Measurements from ENCODE around the gene PRRT3. TPM values are rescaled to one million over a fixed set of nuclear protein-coding genes. Genes with fewer than 3 reads are reported as not detected.

The PRRT3 gene
- total RNA-seq, 1 experiment from 2014 or later = 19.5 TPM

DNA sequence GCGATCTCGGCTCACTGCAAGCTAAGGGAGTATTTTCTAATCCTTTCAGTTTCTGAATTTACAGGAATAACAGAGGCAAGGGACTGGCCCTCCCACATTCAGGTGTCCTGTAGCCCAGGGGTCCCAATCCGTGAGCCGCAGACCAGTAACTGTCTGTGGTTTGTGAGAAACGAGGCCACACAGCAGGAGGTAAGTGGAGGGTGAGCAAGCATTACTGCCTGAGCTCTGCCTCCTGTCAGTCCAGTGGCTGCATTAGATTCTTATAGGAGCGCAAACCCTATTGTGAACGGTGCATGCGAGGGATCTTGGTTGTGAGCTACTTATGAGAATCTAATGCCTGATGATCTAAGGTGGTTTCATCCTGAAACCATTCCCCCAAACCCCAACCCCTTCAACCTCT lies 40.3 kb downstream of the PRRT3 start:
- H2BK120ac ChIP-seq (ENCODE audit: low read depth, low read length, poor library complexity, severe bottlenecking) = no peak overlapping the region
- peaks cover 12 to 19% of the 10 kb centered on the region in 2 experiments for H3K4me1 Mint-ChIP-seq
- TF ChIP-seq, protein P1, sequence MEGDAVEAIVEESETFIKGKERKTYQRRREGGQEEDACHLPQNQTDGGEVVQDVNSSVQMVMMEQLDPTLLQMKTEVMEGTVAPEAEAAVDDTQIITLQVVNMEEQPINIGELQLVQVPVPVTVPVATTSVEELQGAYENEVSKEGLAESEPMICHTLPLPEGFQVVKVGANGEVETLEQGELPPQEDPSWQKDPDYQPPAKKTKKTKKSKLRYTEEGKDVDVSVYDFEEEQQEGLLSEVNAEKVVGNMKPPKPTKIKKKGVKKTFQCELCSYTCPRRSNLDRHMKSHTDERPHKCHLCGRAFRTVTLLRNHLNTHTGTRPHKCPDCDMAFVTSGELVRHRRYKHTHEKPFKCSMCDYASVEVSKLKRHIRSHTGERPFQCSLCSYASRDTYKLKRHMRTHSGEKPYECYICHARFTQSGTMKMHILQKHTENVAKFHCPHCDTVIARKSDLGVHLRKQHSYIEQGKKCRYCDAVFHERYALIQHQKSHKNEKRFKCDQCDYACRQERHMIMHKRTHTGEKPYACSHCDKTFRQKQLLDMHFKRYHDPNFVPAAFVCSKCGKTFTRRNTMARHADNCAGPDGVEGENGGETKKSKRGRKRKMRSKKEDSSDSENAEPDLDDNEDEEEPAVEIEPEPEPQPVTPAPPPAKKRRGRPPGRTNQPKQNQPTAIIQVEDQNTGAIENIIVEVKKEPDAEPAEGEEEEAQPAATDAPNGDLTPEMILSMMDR (conservative IDR thresholded peaks at IDR 0.05) = no peak
- no peak overlapping the region for H3K9ac ChIP-seq (ENCODE audit: extremely low read depth, insufficient read length, low read length)
- H3K36me3 Mint-ChIP-seq (ENCODE audit: insufficient read depth in 1 of 3, low read depth in 3 of 3) = peaks cover 0 to 5% (median 0%) of the 10 kb centered on the region in 3 experiments; a peak in 1 of 7 replicates
- no peak overlapping the region for H3K18ac ChIP-seq (ENCODE audit: insufficient read length, low read depth, low read length)
- H2AFZ ChIP-seq (ENCODE audit: low read length) = no peak overlapping the region
- no peak overlapping the region for H3K56ac ChIP-seq (ENCODE audit: insufficient read length, low read depth, low read length)
- no peak overlapping the region for H3K4ac ChIP-seq (ENCODE audit: low read depth, low read length)
- no peak overlapping the region for H2BK15ac ChIP-seq (ENCODE audit: low read depth, low read length)
- no peak overlapping the region for H2BK12ac ChIP-seq (ENCODE audit: insufficient read length, low read depth, low read length)
- H3K4me1 ChIP-seq (ENCODE audit: insufficient read depth, low read length) = peaks cover 4% of the 10 kb centered on the region; the same call in 1 of the 2 replicates
- WGBS (ENCODE audit: extremely low coverage, insufficient read length, low lambda C conversion rate) = no CpG with 5 or more reads among the region's 8 CpGs
- no peak overlapping the region for H3K4me2 ChIP-seq (ENCODE audit: insufficient read depth, insufficient read length, low read length)
- no peak overlapping the region for H3K27ac Mint-ChIP-seq
- H3K4me3 Mint-ChIP-seq = no peak overlapping the region
- H3K9me3 ChIP-seq (ENCODE audit: control insufficient read depth, low read depth, low read length) = no peaks in the 10 kb centered on the region
- peaks cover 17% of the 10 kb centered on the region for H3K27me3 Mint-ChIP-seq (ENCODE audit: low read depth)
- H3K9me3 Mint-ChIP-seq = no peaks in the 10 kb centered on the region; a peak in 2 of 5 replicates
- no peaks in the 10 kb centered on the region; the same call in 1 of the 2 replicates for H3K27me3 ChIP-seq (ENCODE audit: insufficient read depth, low read length)
- peaks cover 15% of the 10 kb centered on the region for H3K23me2 ChIP-seq (ENCODE audit: insufficient read length, low read depth, low read length, poor library complexity, severe bottlenecking)
- H3K23ac ChIP-seq (ENCODE audit: insufficient read length, low read depth, low read length) = no peak overlapping the region
- no peak overlapping the region for H4K8ac ChIP-seq (replicated peaks; ENCODE audit: insufficient read length, low read depth, low read length)
- H3K14ac ChIP-seq (ENCODE audit: insufficient read depth, low read length) = no peak overlapping the region
- H4K91ac ChIP-seq (ENCODE audit: insufficient read length, low read depth, low read length) = no peak overlapping the region
- H2BK20ac ChIP-seq (ENCODE audit: low read depth, low read length, poor library complexity, severe bottlenecking) = no peak overlapping the region
- no peaks in the 10 kb centered on the region for H3K79me2 ChIP-seq (ENCODE audit: insufficient read depth, low read length)
- no peak overlapping the region for H3T11ph ChIP-seq (ENCODE audit: low read length)
- H2BK5ac ChIP-seq (ENCODE audit: insufficient read length, low read length) = no peak overlapping the region
- H3K79me1 ChIP-seq (ENCODE audit: insufficient read depth, low read depth, low read length, poor library complexity, severe bottlenecking) = no peaks in the 10 kb centered on the region
- no peak overlapping the region for H4K5ac ChIP-seq (ENCODE audit: insufficient read length, low read depth, low read length)
- no peaks in the 10 kb centered on the region for H4K20me1 ChIP-seq (ENCODE audit: control insufficient read depth, insufficient read depth, insufficient read length)
- H2AK5ac ChIP-seq (ENCODE audit: insufficient read length, low read length) = no peak overlapping the region
- no peak overlapping the region for H3K27ac ChIP-seq (ENCODE audit: insufficient read length, low read depth, low read length)
- no peak for DNase-seq

Measured in H9 (cell line).